NCI-H524 (cell line): ENCODE measurements around the gene KHDRBS2.

Source experiments
- DNase-seq, 2 experiments: peaks; one replicate each; lab custom pipeline; 2025; lab: John Stamatoyannopoulos, UW

The KHDRBS2 gene

DNA sequence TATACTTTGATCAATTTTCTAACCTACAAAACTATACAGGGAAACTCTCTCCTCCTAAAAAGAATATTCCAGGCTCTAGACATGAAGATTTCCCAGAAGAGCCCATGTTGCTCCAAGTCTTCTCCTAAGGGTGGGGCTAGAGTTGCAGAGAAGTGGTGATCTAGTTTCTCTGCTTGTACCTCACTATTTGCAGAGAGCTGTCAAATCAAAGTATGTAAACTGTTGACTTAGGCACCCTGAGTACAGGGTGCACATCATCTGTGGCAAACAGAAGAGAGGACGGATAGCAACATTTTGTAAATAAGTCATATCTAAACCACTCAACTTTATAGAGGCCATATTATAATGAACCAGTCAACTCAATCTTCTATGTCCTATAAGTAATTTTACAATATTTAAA, 250.1 kb downstream of the KHDRBS2 start:
- no peak for DNase-seq

DNA sequence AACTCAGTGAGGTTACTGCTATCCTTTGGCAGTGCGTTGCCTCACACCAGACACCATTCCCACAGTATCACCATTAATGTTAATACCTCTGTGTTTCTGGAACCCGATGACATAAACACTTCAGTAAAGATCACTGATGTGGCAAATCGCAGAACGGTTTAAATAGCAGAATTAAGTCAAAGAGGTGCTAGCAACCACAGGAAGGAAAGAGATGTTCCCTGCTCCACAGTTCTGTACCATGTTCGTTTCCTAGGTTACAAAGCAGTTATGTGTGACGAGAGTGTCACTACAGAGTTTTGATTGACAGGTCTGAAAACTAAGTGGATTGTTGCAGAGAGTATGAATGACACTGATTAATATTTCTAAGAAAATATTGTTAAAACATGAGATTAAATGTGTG, 272.3 kb downstream of the KHDRBS2 start:
- DNase-seq = no peak

DNA sequence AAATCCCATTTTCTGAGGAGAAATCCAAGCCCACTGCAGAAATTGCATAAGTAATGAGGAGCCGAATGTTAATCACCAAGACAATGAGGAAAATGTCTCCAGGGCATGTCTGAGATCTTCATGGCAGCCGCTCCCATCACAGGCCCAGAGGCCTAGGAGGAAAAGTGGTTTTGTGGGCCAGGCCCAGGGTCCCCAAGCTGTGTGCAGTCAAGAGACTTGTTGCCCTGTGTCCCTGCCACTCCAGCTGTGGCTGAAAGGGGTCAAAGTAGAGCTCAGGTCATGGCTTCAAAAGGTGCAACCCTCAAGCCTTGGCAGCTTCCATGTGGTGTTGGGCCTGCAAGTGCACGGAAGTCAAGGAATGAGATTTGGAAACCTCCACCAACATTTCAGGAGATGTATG, 276.6 kb downstream of the KHDRBS2 start:
- DNase-seq = no peak

DNA sequence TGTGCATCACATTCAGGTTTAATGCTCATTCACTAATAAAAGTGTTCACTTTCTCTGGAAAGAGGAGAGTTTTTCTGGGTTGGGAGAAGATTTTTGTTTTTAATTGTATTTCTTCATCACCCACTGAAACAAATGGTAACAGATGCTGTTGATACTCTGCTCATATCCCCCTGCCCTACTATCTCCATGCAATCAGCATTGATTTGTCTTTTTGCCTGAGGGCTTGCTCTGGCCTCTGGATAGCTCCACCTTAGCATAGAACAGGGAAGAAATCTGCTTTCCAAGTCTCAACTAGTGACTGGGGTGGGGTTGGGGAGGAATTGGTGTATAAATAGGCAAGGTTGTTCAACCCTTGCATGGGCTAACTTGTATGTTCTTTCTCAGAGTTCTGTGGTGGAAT, 296.4 kb downstream of the KHDRBS2 start:
- no peak for DNase-seq

DNA sequence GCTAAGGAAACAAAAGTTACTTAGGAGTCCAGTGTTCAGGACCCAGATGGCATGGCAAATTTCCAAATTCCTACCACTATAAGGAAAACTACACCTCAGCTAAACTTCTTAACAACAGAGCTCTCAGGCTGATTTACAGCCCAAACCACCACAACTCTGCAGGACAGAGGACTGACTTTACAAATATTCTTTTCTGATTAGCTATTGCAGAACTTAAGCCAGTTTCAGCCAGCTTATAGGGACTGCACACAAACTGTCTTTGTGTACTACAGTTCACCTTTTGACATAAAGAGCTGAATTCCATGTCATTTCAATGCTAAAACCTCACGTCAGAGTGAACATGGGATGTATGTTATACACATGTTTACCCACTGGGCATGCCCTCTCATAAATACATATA, 305.4 kb downstream of the KHDRBS2 start:
- DNase-seq = peak; percentile 13 to 64

DNA sequence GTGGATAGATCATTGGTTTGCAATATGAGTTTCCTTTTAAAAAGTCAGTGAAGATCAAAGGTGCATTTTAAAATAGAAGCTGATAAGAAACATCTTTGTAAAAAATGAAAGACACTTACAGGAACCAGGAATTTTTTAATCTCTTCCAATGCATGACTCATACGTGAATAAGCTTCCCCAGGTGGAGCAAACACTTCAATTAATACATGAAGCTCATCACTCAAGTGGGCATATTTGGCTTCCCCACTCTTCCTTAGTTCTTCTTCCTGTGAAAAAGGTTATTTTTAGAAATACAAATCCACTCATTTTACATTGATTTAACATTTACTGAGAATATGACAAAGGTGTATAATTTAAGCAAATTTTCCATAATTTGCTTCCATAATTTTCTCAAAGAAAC, 308.1 kb downstream of the KHDRBS2 start:
- peak; percentile 7 to 71 for DNase-seq

DNA sequence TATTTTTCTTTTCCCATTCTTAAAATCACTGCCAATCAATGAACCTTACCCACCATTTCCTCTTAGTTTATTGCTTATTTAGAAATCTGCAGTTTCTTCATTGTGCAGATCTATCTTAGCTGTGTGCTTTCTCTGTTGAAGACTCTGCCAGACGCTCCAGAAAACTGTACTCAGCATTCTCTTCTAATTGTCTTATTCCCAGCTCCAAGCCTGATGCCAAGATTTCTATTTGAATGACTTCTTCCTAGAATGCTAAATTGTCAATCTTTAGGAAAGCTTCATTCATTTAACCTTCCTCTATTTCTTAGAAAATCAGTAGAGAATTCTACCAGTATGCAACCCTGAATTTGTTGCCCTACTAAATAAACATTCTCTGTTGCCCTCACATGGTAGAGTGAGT, 308.9 kb downstream of the KHDRBS2 start:
- DNase-seq = no peak

DNA sequence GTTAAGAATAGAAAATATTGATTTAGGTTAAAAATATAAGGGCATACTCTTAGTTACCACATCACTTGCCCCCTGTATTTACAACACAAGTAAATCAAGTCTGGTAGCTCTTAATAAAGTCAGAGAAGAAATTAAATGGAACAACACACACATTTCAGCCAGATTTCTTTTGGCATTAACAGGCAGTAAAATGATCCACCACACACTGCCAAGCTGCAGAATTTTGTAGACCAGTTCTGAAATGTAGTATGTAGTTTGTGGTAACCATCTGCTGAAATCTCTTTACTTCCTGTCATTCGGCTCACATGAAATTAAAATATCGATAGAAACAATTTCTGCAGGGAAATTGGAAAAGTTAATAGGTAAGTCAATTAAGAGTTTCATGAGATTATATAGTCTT, 326.8 kb downstream of the KHDRBS2 start:
- DNase-seq = no peak

DNA sequence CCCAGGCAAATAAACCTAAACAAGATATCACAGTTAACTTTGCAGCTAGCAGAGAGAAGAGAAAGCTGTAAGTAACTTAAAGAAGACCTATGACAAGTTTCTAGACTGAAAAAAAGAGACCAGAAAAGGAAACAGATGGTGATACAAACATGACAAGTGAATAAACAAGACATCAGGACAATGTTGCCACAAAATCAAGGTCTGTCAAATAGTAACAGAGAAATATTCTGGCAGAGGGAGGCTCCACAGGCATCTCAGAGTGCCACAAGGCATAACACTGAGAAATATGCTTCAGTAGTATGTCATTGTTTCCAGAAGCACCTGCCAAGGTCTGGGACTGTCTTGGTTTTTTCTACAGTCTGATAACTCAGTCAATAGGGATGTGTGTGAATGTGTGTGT, 332.2 kb downstream of the KHDRBS2 start:
- DNase-seq = no peak

DNA sequence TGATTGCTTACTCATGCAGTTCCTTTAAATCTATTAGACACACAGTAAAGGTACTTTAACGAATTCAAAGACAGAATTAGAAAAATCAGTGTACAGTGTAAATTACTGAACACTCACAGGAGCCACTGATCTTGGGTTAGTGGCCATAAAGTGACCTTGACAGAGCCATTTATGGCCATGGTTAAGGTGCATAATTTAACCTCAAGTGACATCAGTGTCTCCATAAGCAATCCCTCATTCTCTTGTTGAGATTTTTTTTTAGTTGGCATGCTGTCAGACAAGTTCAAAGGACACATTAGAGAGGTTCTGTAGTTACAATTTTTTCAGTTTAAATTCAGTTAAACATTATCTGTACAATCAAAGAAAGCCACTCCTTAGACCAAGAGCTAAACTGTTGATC, 334.4 kb downstream of the KHDRBS2 start:
- no peak for DNase-seq

DNA sequence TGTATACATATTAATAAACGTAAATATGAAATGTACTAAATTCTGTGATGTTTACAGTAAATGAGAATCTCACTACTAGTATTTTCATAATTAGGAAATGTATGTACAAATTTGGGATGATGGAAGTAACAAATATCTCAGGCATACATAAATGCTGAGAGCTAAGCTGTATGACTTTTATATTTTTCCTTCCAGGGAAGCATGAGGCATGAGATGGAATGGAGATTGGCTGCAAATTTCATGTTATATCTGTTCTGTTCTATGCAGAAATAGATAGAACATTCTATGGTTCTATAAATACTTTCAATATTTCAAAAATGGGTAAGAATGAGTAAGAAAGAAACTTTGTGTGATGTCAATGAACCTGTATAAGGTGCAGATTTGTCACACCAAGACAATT, 335.2 kb downstream of the KHDRBS2 start:
- DNase-seq = no peak

DNA sequence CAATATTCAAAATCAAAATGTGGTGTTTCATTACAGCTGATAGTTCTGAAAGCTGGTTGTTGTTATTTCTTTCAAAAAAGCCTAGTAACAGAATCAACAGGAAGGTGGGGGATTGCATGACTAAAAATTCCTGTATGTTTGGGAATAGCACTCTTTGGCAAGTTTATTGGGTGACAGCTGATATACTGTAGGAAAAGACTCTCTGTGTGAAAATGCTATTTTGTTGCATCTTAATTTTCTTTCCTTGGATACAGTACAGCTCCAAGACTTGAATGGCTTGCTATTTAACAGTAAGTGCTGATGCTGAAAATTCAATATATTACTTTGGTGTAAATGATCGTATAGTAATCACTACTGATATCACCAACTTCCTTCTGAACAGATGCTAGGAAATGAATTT, 336.1 kb downstream of the KHDRBS2 start:
- no peak for DNase-seq

DNA sequence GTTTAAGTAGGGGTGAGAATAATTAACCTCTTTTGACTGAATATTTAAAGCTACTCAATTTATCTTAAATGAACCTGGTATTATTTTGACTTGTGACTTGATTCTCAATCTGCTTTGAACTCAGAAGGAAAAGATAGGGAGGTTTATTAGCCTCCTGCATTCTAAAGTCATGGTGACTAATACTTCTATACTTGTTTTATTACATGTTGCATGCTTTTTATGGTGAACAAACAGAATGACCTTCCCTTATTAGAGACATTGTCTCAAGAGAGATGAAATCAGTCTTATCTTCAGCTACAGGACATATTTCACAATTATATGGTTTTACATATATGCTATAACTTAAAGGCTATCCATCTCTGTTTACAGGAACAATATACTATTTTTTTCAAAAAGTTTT, 336.9 kb downstream of the KHDRBS2 start:
- no peak for DNase-seq

DNA sequence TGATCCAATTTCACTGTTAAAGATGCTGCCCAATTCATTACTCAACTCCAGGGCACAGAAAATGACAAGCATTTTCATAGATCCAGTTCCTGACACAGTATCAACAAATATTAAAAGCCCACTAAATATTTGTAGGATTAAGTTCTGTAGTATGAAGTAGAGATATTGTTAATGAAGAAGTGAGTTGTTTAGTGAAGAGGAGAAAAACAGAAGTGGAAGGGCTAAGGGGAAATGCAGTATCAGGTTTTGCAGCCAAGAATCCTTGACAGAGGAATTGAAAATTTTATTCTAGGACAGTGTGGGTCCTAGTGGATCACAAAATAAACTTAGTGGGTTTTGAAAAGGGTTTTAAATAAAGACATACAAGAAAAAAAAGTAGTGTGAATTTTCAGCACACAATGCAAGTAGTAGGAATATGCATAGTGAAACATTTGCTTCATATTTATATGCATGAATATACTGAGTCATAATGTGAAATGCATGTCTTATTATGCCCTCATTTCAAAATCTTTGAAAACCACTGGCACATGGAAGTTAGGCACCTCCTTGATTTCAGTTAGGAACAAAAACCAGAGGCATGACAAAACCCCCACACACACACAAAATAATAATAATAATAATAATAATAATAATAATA, 338.6 kb downstream of the KHDRBS2 start:
- DNase-seq = no peak

DNA sequence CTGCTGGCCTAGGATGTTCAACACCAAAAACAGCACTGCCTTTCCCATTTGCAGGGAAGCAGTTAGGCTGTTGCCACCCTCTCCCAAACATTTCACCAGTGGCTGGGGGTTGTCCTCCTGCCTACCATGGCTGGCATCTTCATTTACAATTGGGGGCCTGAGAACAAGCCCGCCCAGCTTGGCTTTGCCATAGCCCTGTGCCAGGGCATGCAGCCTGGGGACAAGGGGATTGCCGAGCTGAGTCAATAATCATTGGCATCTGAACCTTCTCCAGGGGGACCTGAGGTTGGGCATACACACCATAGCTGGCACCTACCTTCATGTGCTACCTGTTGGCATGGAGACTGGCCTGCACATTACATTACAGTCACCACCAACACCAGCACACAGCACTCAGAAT, 345.1 kb downstream of the KHDRBS2 start:
- no peak for DNase-seq

DNA sequence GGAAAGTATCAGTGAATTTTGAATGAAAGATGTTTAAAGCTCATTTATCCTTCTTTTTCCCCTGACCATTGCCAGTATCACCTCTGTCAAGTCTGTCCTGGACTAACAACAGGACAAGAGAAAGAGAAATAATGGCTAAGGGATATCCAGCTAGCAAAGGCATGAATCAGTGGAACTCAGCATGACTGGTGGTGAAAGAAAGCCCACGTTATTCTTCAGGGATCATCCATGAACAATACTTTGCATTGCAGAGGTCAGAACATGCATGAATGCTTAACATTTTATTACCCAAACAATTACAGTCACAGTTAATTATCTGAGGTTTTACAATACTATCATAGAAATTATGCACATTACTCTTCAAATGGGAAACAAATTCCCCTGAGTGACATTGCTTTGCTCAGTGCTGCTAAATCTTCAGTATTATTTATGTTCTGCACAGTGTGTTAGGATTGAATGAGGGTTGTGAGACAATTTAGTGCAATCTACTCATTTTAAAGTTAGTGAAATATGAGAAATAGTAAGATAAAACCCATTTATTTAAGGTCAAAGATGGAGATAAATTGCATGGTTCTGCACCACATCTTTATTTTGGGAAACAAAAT, 350.7 kb downstream of the KHDRBS2 start:
- no peak for DNase-seq

DNA sequence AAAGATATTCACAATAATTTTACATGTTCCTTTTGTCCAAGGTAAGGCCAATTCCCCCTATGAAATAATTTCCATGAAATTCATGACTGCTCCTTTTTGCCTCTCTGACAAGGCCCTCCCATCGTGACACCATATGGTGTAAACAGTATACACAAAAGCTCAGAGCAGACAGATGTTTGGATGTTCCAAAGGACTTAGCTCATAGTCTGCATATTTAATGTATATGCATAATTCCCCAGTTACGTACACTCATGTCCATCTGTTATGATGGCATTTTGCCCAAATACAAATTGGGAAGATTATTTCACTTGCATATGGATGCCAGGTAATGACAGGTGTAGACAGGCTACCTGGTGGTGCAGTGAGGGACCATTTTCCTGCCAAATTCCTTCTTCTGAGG, 376.5 kb downstream of the KHDRBS2 start:
- peak; percentile 89 to 96 for DNase-seq

DNA sequence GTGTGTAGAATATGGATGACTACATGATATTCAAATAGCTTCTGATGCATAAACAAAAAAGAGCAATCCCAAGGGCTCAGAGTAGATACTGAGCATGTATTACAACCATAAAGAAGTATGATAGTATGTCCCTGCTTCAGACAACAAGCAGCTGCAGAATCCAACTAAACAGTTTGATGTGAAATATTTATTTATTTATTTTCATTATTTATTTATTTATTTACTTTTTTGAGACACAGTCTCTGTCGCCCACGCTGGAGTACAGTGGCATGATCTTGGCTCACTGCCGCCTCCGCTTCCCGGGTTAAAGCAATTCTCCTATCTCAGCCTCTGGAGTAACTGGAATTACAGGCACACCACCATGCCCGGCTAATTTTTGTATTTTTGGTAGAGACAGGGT, 384.3 kb downstream of the KHDRBS2 start:
- no peak for DNase-seq

DNA sequence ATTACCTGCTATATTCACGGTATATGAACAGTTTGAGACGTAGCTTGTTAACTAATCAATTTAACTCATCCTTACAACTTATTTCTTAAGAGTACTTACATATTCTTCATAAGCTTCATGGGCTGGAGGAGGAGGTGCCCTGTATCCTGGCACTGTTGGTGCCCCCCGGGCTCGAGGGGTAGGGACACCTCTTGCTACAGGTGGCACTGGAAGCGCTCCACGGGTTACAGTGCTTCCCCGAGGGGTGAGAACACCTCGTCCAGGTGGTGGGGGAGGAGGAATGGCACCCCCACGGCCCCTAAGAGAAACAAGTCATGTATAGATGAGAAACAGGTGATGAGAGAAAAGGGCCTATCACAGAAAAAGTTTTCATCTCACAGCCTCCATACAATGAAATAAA, 391.5 kb downstream of the KHDRBS2 start:
- DNase-seq = no peak

DNA sequence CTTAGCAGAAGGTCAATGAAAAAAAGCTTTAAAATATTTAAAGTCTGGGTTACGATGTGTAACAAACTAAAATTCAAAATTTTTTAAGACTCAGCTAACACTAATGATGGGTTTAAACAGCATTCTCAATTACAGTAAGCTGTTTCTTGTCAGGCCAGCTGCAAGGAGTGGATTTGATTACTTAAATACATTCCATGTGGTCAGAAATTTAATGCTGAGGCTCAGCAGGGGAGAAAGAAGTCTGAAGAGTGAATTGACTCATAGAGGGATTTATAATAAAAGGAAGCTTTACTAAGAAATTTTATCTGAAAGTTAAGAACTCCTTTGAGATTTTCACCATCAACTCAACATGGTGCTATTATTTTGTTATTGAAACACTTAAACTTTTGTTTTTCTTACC, 398.6 kb downstream of the KHDRBS2 start:
- peak; percentile 85 to 93 for DNase-seq

DNA sequence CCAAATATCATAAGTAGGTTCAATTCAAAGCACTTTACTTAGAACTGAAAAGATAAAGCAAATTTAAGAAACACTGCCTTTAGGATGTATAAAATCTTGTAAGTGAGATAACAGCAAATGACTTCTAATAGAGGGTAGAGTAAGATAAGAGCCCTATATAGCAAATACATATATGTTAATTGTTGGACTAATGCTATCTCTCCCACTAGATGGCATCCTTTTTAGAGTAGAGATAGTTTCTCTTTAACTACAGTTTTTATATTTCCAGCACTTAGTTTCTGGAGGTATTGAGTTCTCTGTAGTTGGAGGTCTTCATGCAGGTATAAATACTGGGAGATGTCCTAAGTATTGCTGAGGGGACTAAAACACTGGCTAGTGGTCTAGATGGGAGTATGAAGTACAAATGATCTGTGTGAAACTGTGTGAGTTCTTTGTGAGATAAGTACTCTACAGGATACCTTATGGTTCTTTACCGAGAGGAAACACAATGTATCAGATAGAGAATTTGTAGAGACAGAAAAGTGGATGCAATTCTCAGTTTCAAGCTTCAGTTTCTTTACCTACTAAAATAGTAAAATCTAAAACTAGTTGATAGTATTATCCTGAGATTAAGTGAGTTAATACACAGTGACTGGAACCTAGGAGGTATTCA, 399.3 kb downstream of the KHDRBS2 start:
- DNase-seq = peak; percentile 7 to 54

DNA sequence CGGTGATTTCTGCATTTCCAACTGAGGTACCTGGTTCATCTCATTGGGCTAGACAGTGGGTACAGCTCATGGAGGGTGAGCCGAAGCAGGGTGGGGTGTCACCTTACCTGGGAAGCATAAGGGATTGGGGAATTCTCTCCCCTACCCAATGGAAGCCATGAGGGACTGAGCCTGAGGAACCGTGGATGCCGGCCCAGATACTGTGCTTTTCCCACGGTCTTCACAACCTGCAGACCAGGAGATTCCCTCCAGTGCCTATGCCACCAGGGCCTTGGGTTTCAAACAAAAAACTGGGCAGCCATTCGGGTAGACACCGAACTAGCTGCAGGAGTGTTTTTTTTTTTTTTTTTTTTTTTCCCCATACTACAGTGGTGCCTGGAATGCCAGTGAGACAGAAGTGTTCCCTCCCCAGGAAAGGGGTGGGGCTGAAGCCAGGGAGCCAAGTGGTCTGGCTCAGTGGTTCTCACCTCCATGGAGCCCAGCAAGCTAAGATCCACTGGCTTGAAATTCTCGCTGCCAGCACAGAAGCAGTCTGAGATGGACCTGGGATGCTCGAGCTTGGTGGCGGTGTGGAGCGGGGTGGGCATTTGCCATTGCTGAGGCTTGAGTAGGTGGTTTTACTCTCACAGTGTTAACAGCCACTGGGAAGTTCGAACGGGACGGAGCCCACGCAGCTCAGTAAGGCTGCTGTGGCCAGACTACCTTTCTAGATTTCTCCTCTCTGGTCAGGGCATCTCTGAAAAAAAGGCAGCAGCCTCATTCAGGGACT, 416.2 kb downstream of the KHDRBS2 start:
- DNase-seq = no peak

DNA sequence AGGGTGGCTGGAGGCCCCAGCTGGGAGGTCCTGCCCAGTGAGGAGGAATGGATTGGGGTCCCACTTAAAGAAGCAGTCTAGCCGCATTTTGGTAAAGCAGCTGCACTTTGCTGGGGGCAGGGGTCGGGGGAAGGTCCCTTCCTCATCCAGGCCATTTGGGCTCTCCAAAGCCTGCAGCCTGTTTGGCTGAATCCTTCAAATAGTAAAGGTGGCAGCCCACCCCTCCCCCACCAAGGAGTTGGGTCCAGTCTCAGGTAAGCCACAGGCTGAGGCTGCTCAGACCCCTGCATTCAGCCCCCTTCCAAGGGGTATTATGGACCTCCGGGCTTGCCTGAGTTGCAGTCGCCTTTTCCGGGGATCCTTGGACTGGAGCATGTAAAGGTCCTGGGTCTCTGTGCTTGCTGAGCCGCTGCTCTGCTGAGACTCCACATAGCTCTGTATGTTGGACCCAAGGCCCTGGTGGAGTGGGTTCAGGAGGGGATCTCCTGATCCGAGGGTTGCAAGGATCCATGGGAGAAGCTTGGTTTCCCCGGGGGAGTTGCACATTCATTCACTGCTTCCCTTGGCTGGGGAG, 417.4 kb downstream of the KHDRBS2 start:
- no peak for DNase-seq
